Measurements from ENCODE around the gene QPCT.
A peak's percentile ranks its signal among the peaks of the same experiment; 100 is the strongest.

Gene QPCT

GRCh38 chr2:37324786-37325624 lies 19.4 kb upstream of the QPCT start, which contains the start of gene PRKD3:
Gene PRKD3, minus strand, starts transcription at chr2:37324833. Its CDS starts 8,309 bp downstream, at chr2:37316524.
- no peak for DNase-seq (ENCODE audit: low read depth in 2 of 2)

- no peak for DNase-seq (ENCODE audit: low read depth in 2 of 2)
Observed at GRCh38 chr2:37325625-37326071, 18.8 kb upstream of the QPCT start.

GRCh38 chr2:37326285-37326684 lies 18.1 kb upstream of the QPCT start:
- DNase-seq (ENCODE audit: low read depth in 2 of 2) = peak; percentile 37 to 50

GRCh38 chr2:37326866-37327634 lies 17.4 kb upstream of the QPCT start:
- DNase-seq (ENCODE audit: low read depth in 2 of 2) = no peak

GRCh38 chr2:37330681-37331080 lies 13.7 kb upstream of the QPCT start:
- no peak for DNase-seq (ENCODE audit: low read depth in 2 of 2)

GRCh38 chr2:37332560-37332959 lies 11.9 kb upstream of the QPCT start:
- no peak for DNase-seq (ENCODE audit: low read depth in 2 of 2)

- no peak for DNase-seq (ENCODE audit: low read depth in 2 of 2)
Observed at GRCh38 chr2:37333256-37333655, 11.2 kb upstream of the QPCT start.

- DNase-seq (ENCODE audit: low read depth in 2 of 2) = no peak
Observed at GRCh38 chr2:37335604-37336003, 8.8 kb upstream of the QPCT start.

- no peak for DNase-seq (ENCODE audit: low read depth in 2 of 2)
Observed at GRCh38 chr2:37337620-37338280, 6.7 kb upstream of the QPCT start.

- no peak for DNase-seq (ENCODE audit: low read depth in 2 of 2)
Observed at GRCh38 chr2:37338933-37339332, 5.5 kb upstream of the QPCT start.

GRCh38 chr2:37340637-37341036 lies 3.8 kb upstream of the QPCT start:
- no peak for DNase-seq (ENCODE audit: low read depth in 2 of 2)

- DNase-seq (ENCODE audit: low read depth in 2 of 2) = no peak
Observed at GRCh38 chr2:37342591-37343220, 1.7 kb upstream of the QPCT start.

- peak; percentile 30 to 33 for DNase-seq (ENCODE audit: low read depth in 2 of 2)
Observed at GRCh38 chr2:37343537-37344434, 644 bp upstream of the QPCT start.

GRCh38 chr2:37348155-37348554 lies 3.7 kb downstream of the QPCT start:
- no peak for DNase-seq (ENCODE audit: low read depth in 2 of 2)

GRCh38 chr2:37349231-37349860 lies 4.9 kb downstream of the QPCT start:
- no peak for DNase-seq (ENCODE audit: low read depth in 2 of 2)

GRCh38 chr2:37350034-37350433 lies 5.6 kb downstream of the QPCT start:
- no peak for DNase-seq (ENCODE audit: low read depth in 2 of 2)

GRCh38 chr2:37354531-37354930 lies 10.1 kb downstream of the QPCT start:
- no peak for DNase-seq (ENCODE audit: low read depth in 2 of 2)

GRCh38 chr2:37355735-37356134 lies 11.3 kb downstream of the QPCT start:
- no peak for DNase-seq (ENCODE audit: low read depth in 2 of 2)

- no peak for DNase-seq (ENCODE audit: low read depth in 2 of 2)
Observed at GRCh38 chr2:37356299-37356698, 11.9 kb downstream of the QPCT start.

GRCh38 chr2:37357069-37357468 lies 12.6 kb downstream of the QPCT start:
- DNase-seq (ENCODE audit: low read depth in 2 of 2) = peak; percentile 44 to 50
